MCF 10A (cell line): Measurements from ENCODE around the gene EHMT2. TPM values are rescaled to one million over a fixed set of nuclear protein-coding genes. Genes with fewer than 3 reads are reported as not detected.

ENCODE experiments used
- Bru-seq: library from RNA; stranded (reverse); fragments of 400-500 nt; gene quantifications from one replicate; lab custom pipeline; 2021; lab: Mats Ljungman, UMichigan
- BruChase-seq, 2 experiments: library from RNA; stranded (reverse); fragments of 400-500 nt; gene quantifications; one replicate each; lab custom pipeline; 2021; lab: Mats Ljungman, UMichigan
- BruUV-seq: library from RNA; stranded (reverse); fragments of 400-500 nt; replicated peaks from 2 replicates; lab custom pipeline; 2021; lab: Mats Ljungman, UMichigan
- CTCF ChIA-PET: fragments of 300-600 bp; sonication (Branson Sonifier 250); formaldehyde crosslinking; extraction: SDS; loops from one replicate; lab custom pipeline; 2021; ENCODE audit warnings: antibody characterized with exemption, inconsistent platforms; lab: Yijun Ruan, JAX
- POLR2A ChIA-PET: fragments of 300-600, 350-650 bp; sonication (Branson Sonifier 250); formaldehyde crosslinking; extraction: SDS; loops from one replicate; lab custom pipeline; 2020; ENCODE audit warnings: antibody characterized with exemption, inconsistent platforms; lab: Yijun Ruan, JAX
- DNase-seq: peaks from one replicate; pipeline ENCODE4 v3.0.0-alpha.2; 2018; ENCODE audit not compliant: unreplicated experiment
- H3K27ac Mint-ChIP-seq: one replicate; pipeline ENCODE4 v1.8.0; 2022; ENCODE audit warnings: mild to moderate bottlenecking, low read depth, mixed read lengths; ENCODE audit not compliant: unreplicated experiment
- H3K27me3 Mint-ChIP-seq: one replicate; pipeline ENCODE4 v1.8.0; 2022; ENCODE audit warnings: mixed read lengths; ENCODE audit not compliant: insufficient read depth, unreplicated experiment
- H3K36me3 Mint-ChIP-seq: one replicate; pipeline ENCODE4 v1.8.0; 2022; ENCODE audit warnings: mild to moderate bottlenecking, moderate library complexity, mixed read lengths; ENCODE audit not compliant: insufficient read depth, unreplicated experiment
- H3K4me1 Mint-ChIP-seq: one replicate; pipeline ENCODE4 v1.8.0; 2022; ENCODE audit warnings: mixed read lengths; ENCODE audit not compliant: insufficient read depth, unreplicated experiment
- H3K4me3 Mint-ChIP-seq: one replicate; pipeline ENCODE4 v1.8.0; 2022; ENCODE audit warnings: mild to moderate bottlenecking, moderate library complexity, mixed read lengths; ENCODE audit not compliant: unreplicated experiment
- H3K9me3 Mint-ChIP-seq: one replicate; pipeline ENCODE4 v1.8.0; 2022; ENCODE audit warnings: mixed read lengths; ENCODE audit not compliant: unreplicated experiment
- CTCF ChIP-seq: fragments of 200-600 bp; IDR thresholded peaks from one replicate; pipeline ENCODE4 v1.8.0; 2022; ENCODE audit warnings: antibody characterized with exemption, mild to moderate bottlenecking; ENCODE audit not compliant: unreplicated experiment
- intact Hi-C: fragments of 100-400 bp; cut with micrococcal nuclease; formaldehyde crosslinking; loops from 2 replicates; pipeline ENCODE4 v1.14.1; 2022
- long read RNA-seq: library from polyadenylated mRNA; stranded (forward); transcript quantifications from one replicate; pipeline ENCODE4 v2.0.0, GENCODE V29; 2022
- total RNA-seq: library from RNA; stranded (reverse); gene quantifications from 2 replicates; pipeline ENCODE4 v1.2.3, GENCODE V29; 2022

The EHMT2 gene
- total RNA-seq (20.2 and 21.8 TPM in 2 replicates), Bru-seq, nascent RNA (percentile 44 among the genes with signal in this experiment), BruChase-seq, experiment 1, labeled RNA remaining after a 6-hour chase (percentile 65 among the genes with signal in this experiment), BruChase-seq, experiment 2, labeled RNA remaining after a 2-hour chase (percentile 55 among the genes with signal in this experiment)
- long read RNA-seq, full-length matches to known transcripts = 26 of 36 reads
- long read RNA-seq, partial matches to known transcripts = 2 of 36 reads
- long read RNA-seq, other reads (novel, unspliced or antisense) = 8 of 36 reads

- peak; percentile 83 for DNase-seq
- Mint-ChIP-seq H3K27me3 (no peaks in the 10 kb centered on the region), H3K9me3 (no peaks in the 10 kb centered on the region), H3K4me3 (peak within 1 kb of the TSS; percentile 93), H3K4me1 (peaks cover 26% of the 10 kb centered on the region), H3K27ac (peak within 1 kb of the TSS; percentile 93), H3K36me3 (peaks cover 45% of the 10 kb centered on the region)
- TSS peak; percentile 77 for BruUV-seq
- CTCF ChIA-PET = interaction anchor here (0.5 to 1.9 kb wide), 9 partner anchors 11 to 1270 kb away, joined by 3 to 28 read pairs (median 3); no protein-coding TSS in a partner anchor
- no peak for TF ChIP-seq CTCF
- POLR2A ChIA-PET = interaction anchor here (0.6 to 3.5 kb wide), 34 partner anchors 10 to 400 kb away, joined by 3 to 41 read pairs (median 5); partner anchors contain the start of genes AGPAT1, BAG6, C6orf47 and CFB
- intact Hi-C loops = no loop called here
Measured at GRCh38 chr6:31897612-31898382, at the start of gene EHMT2. Gene EHMT2 (minus strand): TSS chr6:31897698. CDS start chr6:31897677, 21 bp downstream.

GRCh38 chr6:31947070-31947675 lies 49.7 kb upstream of the EHMT2 start:
- Mint-ChIP-seq H3K9me3 (no peaks in the 10 kb centered on the region), H3K36me3 (peaks cover 40% of the 10 kb centered on the region), H3K27ac (peak overlapping the region; percentile 51), H3K27me3 (no peaks in the 10 kb centered on the region), H3K4me3 (peak overlapping the region; percentile 64), H3K4me1 (peaks cover 52% of the 10 kb centered on the region)
- CTCF ChIA-PET = interaction anchor here (0.6 kb wide), 1 partner anchor 10 kb away, joined by 3 read pairs; no protein-coding TSS in a partner anchor
- no TSS peak for BruUV-seq
- intact Hi-C loops = no loop called here
- TF ChIP-seq CTCF = no peak
- POLR2A ChIA-PET = interaction anchor here (0.9 to 3.6 kb wide), 4 partner anchors 12 to 49 kb away, joined by 5 to 24 read pairs (median 7); partner anchors contain the start of genes DXO, EHMT2, NELFE and SKIC2
- DNase-seq = no peak

- peak overlapping the region; percentile 90 for H3K27ac Mint-ChIP-seq
- TSS peak; percentile 69 for BruUV-seq
Measured at GRCh38 chr6:31946370-31946885, 48.9 kb upstream of the EHMT2 start.

More at GRCh38 chr6:31946370-31946885, 48.9 kb upstream of the EHMT2 start:
- DNase-seq = no peak
- no peak for TF ChIP-seq CTCF
- Mint-ChIP-seq H3K9me3 (no peaks in the 10 kb centered on the region), H3K36me3 (peaks cover 40% of the 10 kb centered on the region), H3K4me3 (peak overlapping the region; percentile 64), H3K27me3 (no peaks in the 10 kb centered on the region), H3K4me1 (peaks cover 53% of the 10 kb centered on the region)
- ChIA-PET POLR2A (interaction anchor here (1.1 to 3.0 kb wide), 11 partner anchors 11 to 183 kb away, joined by 4 to 24 read pairs (median 6); partner anchors contain the start of genes DXO, EHMT2, FKBPL and NELFE), CTCF (no interaction called here)
- intact Hi-C loops = no loop called here
